ENCODE results near the gene NHP2.
"Not testable (repeated sequence)": the region's sequence is repeated elsewhere in the genome, so short reads cannot be mapped to it uniquely, and the experiment has no call there.

The NHP2 gene

GRCh38 chr5:178143246-178143645 lies 10.4 kb downstream of the NHP2 start:
- Histone ChIP-seq H3K9me3 (ENCODE audit: insufficient read depth, low read length) (no peaks in the 10 kb centered on the region), H3K9ac (ENCODE audit: insufficient read length, low read depth) (no peak overlapping the region), H3K4me1 (ENCODE audit: insufficient read depth, insufficient read length) (peaks cover 4% of the 10 kb centered on the region), H3K4me3 (ENCODE audit: insufficient read length, low read depth) (no peak overlapping the region), H3K36me3 (ENCODE audit: insufficient read depth, insufficient read length, low read length) (peaks cover 56% of the 10 kb centered on the region), H3K27me3 (ENCODE audit: insufficient read depth, insufficient read length) (no peaks in the 10 kb centered on the region)
- TF ChIP-seq SUZ12 (IDR thresholded peaks at IDR 0.05; ENCODE audit: extremely low read depth, insufficient read depth, insufficient read length), result no peak
- no peak for TF ChIP-seq ZNF274 (IDR thresholded peaks at IDR 0.05; ENCODE audit: low read depth, low read length)
- TF ChIP-seq YY1 (IDR thresholded peaks at IDR 0.05; ENCODE audit: insufficient read depth, insufficient read length), result no peak
- no peak for DNase-seq (ENCODE audit: low read depth, low spot score)

GRCh38 chr5:178142642-178143041 lies 11.0 kb downstream of the NHP2 start:
- peaks cover 4% of the 10 kb centered on the region for H3K4me1 ChIP-seq (ENCODE audit: insufficient read depth, insufficient read length)
- DNase-seq (ENCODE audit: low read depth, low spot score), result no peak
- H3K27me3 ChIP-seq (ENCODE audit: insufficient read depth, insufficient read length), result no peaks in the 10 kb centered on the region
- H3K36me3 ChIP-seq (ENCODE audit: insufficient read depth, insufficient read length, low read length), result peaks cover 56% of the 10 kb centered on the region
- TF ChIP-seq ZNF274 (IDR thresholded peaks at IDR 0.05; ENCODE audit: low read depth, low read length), result no peak
- TF ChIP-seq SUZ12 (IDR thresholded peaks at IDR 0.05; ENCODE audit: extremely low read depth, insufficient read depth, insufficient read length), result no peak
- TF ChIP-seq YY1 (IDR thresholded peaks at IDR 0.05; ENCODE audit: insufficient read depth, insufficient read length), result no peak
- no peaks in the 10 kb centered on the region for H3K9me3 ChIP-seq (ENCODE audit: insufficient read depth, low read length)
- no peak overlapping the region for H3K4me3 ChIP-seq (ENCODE audit: insufficient read length, low read depth)
- no peak overlapping the region for H3K9ac ChIP-seq (ENCODE audit: insufficient read length, low read depth)

- Histone ChIP-seq H3K9me3 (ENCODE audit: insufficient read depth, low read length) (no peaks in the 10 kb centered on the region), H3K4me1 (ENCODE audit: insufficient read depth, insufficient read length) (peaks cover 4% of the 10 kb centered on the region), H3K9ac (ENCODE audit: insufficient read length, low read depth) (no peak overlapping the region), H3K4me3 (ENCODE audit: insufficient read length, low read depth) (no peak overlapping the region), H3K27me3 (ENCODE audit: insufficient read depth, insufficient read length) (no peaks in the 10 kb centered on the region), H3K36me3 (ENCODE audit: insufficient read depth, insufficient read length, low read length) (peaks cover 53% of the 10 kb centered on the region)
- TF ChIP-seq YY1 (IDR thresholded peaks at IDR 0.05; ENCODE audit: insufficient read depth, insufficient read length) (no peak), ZNF274 (IDR thresholded peaks at IDR 0.05; ENCODE audit: low read depth, low read length) (no peak), SUZ12 (IDR thresholded peaks at IDR 0.05; ENCODE audit: extremely low read depth, insufficient read depth, insufficient read length) (no peak)
- DNase-seq (ENCODE audit: low read depth, low spot score), result no peak
These were observed 12.1 kb downstream of the NHP2 start for GRCh38 chr5:178141550-178141949.

GRCh38 chr5:178137991-178138390 lies 15.7 kb downstream of the NHP2 start:
- no peaks in the 10 kb centered on the region for H3K4me1 ChIP-seq (ENCODE audit: insufficient read depth, insufficient read length)
- no peak overlapping the region for H3K9ac ChIP-seq (ENCODE audit: insufficient read length, low read depth)
- no peaks in the 10 kb centered on the region for H3K9me3 ChIP-seq (ENCODE audit: insufficient read depth, low read length)
- DNase-seq (ENCODE audit: low read depth, low spot score), result no peak
- peaks cover 46% of the 10 kb centered on the region for H3K36me3 ChIP-seq (ENCODE audit: insufficient read depth, insufficient read length, low read length)
- no peaks in the 10 kb centered on the region for H3K27me3 ChIP-seq (ENCODE audit: insufficient read depth, insufficient read length)
- no peak overlapping the region for H3K4me3 ChIP-seq (ENCODE audit: insufficient read length, low read depth)
- no peak for TF ChIP-seq SUZ12 (IDR thresholded peaks at IDR 0.05; ENCODE audit: extremely low read depth, insufficient read depth, insufficient read length)

GRCh38 chr5:178136990-178137389 lies 16.7 kb downstream of the NHP2 start:
- no peak overlapping the region for H3K4me3 ChIP-seq (ENCODE audit: insufficient read length, low read depth)
- peaks cover 36% of the 10 kb centered on the region for H3K36me3 ChIP-seq (ENCODE audit: insufficient read depth, insufficient read length, low read length)

GRCh38 chr5:178131446-178131996 lies 22.2 kb downstream of the NHP2 start:
- peak overlapping the region; percentile 79 for H3K9ac ChIP-seq (ENCODE audit: insufficient read length, low read depth)
- peaks cover 17% of the 10 kb centered on the region for H3K36me3 ChIP-seq (ENCODE audit: insufficient read depth, insufficient read length, low read length)
- TF ChIP-seq ZNF274 (IDR thresholded peaks at IDR 0.05; ENCODE audit: low read depth, low read length), result no peak
- TF ChIP-seq SUZ12 (IDR thresholded peaks at IDR 0.05; ENCODE audit: extremely low read depth, insufficient read depth, insufficient read length), result no peak
- TF ChIP-seq YY1 (IDR thresholded peaks at IDR 0.05; ENCODE audit: insufficient read depth, insufficient read length), result no peak
- H3K27me3 ChIP-seq (ENCODE audit: insufficient read depth, insufficient read length), result no peaks in the 10 kb centered on the region
- no peak for DNase-seq (ENCODE audit: low read depth, low spot score)
- peaks cover 5% of the 10 kb centered on the region for H3K4me1 ChIP-seq (ENCODE audit: insufficient read depth, insufficient read length)
- peak overlapping the region; percentile 78 for H3K4me3 ChIP-seq (ENCODE audit: insufficient read length, low read depth)
- no peaks in the 10 kb centered on the region for H3K9me3 ChIP-seq (ENCODE audit: insufficient read depth, low read length)

More at GRCh38 chr5:178136990-178137389, 16.7 kb downstream of the NHP2 start:
- H3K9ac ChIP-seq (ENCODE audit: insufficient read length, low read depth), result no peak overlapping the region
- H3K27me3 ChIP-seq (ENCODE audit: insufficient read depth, insufficient read length), result no peaks in the 10 kb centered on the region
- DNase-seq (ENCODE audit: low read depth, low spot score), result no peak
- H3K9me3 ChIP-seq (ENCODE audit: insufficient read depth, low read length), result no peaks in the 10 kb centered on the region
- TF ChIP-seq ZNF274 (IDR thresholded peaks at IDR 0.05; ENCODE audit: low read depth, low read length) (no peak), SUZ12 (IDR thresholded peaks at IDR 0.05; ENCODE audit: extremely low read depth, insufficient read depth, insufficient read length) (no peak), YY1 (IDR thresholded peaks at IDR 0.05; ENCODE audit: insufficient read depth, insufficient read length) (no peak)
- no peaks in the 10 kb centered on the region for H3K4me1 ChIP-seq (ENCODE audit: insufficient read depth, insufficient read length)

GRCh38 chr5:178130576-178131445 lies 22.9 kb downstream of the NHP2 start, which contains the start of gene RMND5B:
RMND5B (plus strand) TSS chr5:178131014; CDS start chr5:178138120, 7,106 bp downstream.
- H3K9me3 ChIP-seq (ENCODE audit: insufficient read depth, low read length), result no peaks in the 10 kb centered on the region
- H3K36me3 ChIP-seq (ENCODE audit: insufficient read depth, insufficient read length, low read length), result peaks cover 14% of the 10 kb centered on the region
- TF ChIP-seq ZNF274 (IDR thresholded peaks at IDR 0.05; ENCODE audit: low read depth, low read length), result no peak
- TF ChIP-seq SUZ12 (IDR thresholded peaks at IDR 0.05; ENCODE audit: extremely low read depth, insufficient read depth, insufficient read length), result no peak
- no peak for TF ChIP-seq YY1 (IDR thresholded peaks at IDR 0.05; ENCODE audit: insufficient read depth, insufficient read length)

GRCh38 chr5:178130234-178130575 lies 23.5 kb downstream of the NHP2 start:
- peak overlapping the region; percentile 57 for H3K4me3 ChIP-seq (ENCODE audit: insufficient read length, low read depth)
- DNase-seq (ENCODE audit: low read depth, low spot score), result not testable (repeated sequence)

More at GRCh38 chr5:178130576-178131445, 22.9 kb downstream of the NHP2 start, which contains the start of gene RMND5B:
- peaks cover 5% of the 10 kb centered on the region for H3K4me1 ChIP-seq (ENCODE audit: insufficient read depth, insufficient read length)
- peak; percentile 56 for DNase-seq (ENCODE audit: low read depth, low spot score)
- peak within 1 kb of the TSS; percentile 78 for H3K4me3 ChIP-seq (ENCODE audit: insufficient read length, low read depth)
- no peaks in the 10 kb centered on the region for H3K27me3 ChIP-seq (ENCODE audit: insufficient read depth, insufficient read length)
- peak within 1 kb of the TSS; percentile 88 for H3K9ac ChIP-seq (ENCODE audit: insufficient read length, low read depth)

More at GRCh38 chr5:178130234-178130575, 23.5 kb downstream of the NHP2 start:
- H3K9me3 ChIP-seq (ENCODE audit: insufficient read depth, low read length); H3K27me3 ChIP-seq (ENCODE audit: insufficient read depth, insufficient read length); H3K36me3 ChIP-seq (ENCODE audit: insufficient read depth, insufficient read length, low read length); H3K4me1 ChIP-seq (ENCODE audit: insufficient read depth, insufficient read length): not testable (repeated sequence)
- H3K9ac ChIP-seq (ENCODE audit: insufficient read length, low read depth), result peak overlapping the region; percentile 88
